GM15510 (cell line): ENCODE measurements around the gene FASTK.

Source experiments
- POLR2A ChIP-seq: IDR thresholded peaks from 3 replicates; pipeline ENCODE4 v1.6.1; 2011; ENCODE audit warnings: borderline replicate concordance; ENCODE audit not compliant: insufficient read length; ENCODE audit errors: extremely low read depth

The FASTK gene, protein sequence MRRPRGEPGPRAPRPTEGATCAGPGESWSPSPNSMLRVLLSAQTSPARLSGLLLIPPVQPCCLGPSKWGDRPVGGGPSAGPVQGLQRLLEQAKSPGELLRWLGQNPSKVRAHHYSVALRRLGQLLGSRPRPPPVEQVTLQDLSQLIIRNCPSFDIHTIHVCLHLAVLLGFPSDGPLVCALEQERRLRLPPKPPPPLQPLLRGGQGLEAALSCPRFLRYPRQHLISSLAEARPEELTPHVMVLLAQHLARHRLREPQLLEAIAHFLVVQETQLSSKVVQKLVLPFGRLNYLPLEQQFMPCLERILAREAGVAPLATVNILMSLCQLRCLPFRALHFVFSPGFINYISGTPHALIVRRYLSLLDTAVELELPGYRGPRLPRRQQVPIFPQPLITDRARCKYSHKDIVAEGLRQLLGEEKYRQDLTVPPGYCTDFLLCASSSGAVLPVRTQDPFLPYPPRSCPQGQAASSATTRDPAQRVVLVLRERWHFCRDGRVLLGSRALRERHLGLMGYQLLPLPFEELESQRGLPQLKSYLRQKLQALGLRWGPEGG

DNA sequence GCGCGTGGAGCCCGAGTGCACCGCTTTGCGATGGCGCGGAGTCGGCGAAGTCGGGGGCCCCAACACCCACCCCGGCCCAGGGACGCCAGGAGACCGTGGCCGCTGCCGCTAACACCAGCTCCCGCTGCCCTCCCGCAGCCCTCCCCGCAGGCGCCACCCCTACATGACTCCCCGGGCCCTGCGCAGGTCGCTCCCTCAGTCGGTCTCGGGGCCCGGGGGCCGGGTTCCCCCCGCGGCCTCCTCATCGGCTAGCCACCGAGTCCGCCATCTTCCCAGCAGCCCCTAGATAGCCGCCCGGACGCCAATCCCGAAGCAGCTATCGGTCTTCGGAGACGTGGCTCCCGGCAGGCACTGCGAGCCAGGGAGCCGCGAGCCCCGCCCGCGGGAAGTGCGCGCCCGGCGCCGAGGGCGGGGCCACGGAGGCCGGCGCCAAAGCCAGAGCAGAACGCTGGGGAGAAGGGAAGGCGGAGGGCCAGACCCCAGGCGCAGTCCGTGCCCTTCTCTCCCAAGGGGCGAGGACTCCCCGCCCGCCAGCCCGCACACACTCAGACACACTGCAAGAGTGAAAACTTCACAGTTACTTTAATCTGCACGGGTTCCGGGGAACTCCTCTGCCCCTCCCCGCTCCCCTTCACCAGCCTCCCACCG is at the start of gene FASTK:
TSS of gene FASTK (minus strand) at position 288 of the 648 bp plus-strand sequence. CDS start at position 245, 43 bp downstream.
- TF ChIP-seq POLR2A, result peak; percentile 83

DNA sequence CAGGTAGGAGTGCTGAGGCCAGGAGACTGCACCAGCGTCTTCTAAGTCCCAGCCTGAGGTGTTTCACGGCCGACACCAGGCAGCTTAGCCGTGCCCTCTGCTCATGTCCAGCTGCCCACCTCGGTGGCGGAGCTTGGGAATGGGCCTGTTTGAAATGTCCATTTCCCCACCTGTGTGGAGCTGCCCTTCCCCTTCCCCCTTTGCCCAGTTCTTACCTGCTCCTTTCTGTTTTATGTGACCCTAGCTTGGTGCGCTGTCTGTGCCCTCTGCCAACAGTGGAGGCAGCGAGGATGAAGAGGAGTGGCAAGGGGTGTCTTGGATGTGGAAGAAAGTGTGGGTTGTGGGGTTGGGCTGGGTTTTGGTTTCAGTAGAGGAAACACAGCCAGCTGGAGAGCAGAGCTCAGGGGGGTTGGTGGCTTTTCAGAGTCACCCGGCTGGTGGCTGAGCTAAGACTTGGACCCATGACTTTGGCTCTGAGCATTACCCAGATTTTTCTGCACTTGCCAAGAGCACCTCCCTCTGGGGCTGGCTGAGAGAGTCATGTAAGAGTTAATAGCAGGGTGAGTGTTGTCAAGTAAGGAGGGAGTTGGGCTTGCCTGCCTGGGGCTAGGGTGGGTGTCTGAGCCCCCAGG is 49.5 kb upstream of the FASTK start:
- TF ChIP-seq POLR2A, result no peak

DNA sequence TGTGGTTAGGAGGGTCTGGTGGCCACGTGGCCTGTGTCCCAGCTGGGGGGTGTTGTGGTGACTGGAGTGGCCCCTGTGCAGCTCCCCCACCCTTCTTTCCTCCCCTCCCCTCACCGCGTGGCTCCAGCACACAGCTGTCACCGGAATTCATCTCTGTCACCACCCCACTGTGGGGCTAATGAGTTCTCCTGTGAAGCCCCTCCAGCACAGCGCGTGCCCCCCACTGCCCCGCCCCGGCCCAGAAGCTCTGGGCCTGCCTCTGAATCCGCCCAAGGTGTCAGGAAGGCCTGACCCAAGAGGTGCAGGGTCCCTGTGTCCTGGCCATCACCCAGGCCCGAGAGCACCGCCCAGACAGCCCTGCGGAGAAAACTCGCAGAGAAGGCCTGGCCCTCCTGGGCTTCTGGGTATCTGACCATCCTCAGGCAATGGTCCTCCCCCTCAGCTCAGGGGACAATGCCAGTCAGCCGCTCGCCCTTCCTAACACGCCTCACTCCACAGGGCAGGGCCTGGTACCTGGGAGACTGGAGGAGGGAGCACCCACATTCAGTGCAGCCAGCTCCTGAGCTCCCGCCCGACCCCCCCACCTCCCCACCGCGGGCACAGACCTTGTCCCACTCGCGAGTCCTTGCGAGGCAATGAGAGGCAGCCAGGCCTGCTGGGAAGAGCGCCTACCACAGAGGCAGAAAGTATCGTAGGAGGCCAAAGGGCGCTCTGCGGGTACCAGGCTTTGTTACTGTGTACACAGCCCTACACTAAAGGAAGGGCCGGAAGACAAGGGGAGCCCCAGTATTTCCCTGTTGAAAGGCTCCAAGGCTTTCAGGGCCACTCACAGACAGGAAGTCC is 48.7 kb upstream of the FASTK start:
- TF ChIP-seq POLR2A, result no peak

GRCh38 chr7:151128716-151129115 is 48.1 kb upstream of the FASTK start:
- TF ChIP-seq POLR2A, result no peak

DNA sequence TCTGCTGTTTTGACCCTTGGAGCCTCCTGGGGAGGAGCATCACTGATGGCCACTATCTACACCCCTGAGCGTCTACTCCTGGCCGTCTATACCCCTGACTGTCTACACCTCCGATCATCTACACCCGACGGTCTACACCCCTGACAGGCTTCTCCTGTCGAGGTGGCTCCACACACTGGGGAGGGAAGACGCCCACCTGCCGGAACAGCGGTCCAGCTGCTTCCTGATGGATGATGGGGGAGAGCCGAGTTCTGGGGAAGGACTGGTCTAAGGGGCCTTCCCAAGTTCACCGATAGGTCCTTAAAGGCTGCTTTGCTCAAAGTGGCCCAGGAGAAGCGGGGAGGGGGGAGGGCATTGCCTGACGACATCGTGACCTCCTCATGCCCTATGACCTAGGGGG is 47.5 kb upstream of the FASTK start:
- TF ChIP-seq POLR2A, result no peak

DNA sequence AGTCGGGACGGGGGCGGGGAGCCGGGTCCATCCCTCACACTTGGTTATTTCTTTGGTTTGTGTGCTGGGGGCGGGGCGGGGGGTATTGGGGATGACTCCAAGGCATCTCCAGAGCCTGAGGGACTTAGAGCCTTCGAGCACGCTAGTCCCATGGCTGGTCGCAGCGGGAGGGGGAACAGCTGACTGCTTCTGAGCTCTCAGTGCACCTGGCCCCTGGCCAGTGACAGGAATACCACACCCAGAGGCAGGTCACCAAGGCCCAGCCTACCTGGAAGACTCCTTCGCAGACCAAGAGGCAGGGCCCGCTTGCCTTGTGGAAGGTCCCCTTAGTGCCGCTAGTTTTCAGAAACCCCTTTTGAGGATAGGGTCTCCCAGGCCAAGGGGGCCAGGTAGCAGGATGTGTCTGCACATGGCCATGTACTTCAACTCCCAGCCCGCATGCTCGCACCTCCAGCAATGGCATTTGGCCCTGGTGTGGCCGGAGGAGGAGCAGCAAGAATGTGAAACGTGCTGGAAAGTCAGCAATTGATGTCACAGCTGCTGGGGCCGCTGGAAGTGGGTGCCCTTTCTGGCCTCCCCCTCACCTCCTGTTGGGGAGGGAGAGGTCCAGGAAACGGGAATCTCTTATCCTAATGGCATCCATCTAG is 46.0 kb upstream of the FASTK start:
- no peak for TF ChIP-seq POLR2A

GRCh38 chr7:151125846-151126481 is 45.4 kb upstream of the FASTK start:
- no peak for TF ChIP-seq POLR2A

DNA sequence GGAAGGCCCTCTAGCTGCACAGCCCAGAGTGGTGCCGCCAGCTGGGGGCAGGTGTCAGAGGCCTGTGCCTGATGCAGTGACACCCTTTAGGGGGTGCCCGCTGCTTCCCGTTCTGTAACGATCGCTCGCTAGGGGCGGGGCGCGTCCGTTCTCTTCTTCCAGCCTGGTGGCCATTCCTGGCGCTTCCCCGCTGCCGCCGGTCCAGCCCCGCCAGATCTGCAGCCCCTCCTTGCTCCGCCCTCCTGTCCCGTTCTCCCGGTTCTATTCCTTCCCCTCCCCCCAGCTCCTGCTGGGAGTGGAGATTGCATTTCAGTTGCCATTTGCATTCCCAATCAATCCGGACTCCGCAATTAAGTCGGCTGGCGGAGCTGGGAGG is 44.8 kb upstream of the FASTK start:
- TF ChIP-seq POLR2A, result no peak

- no peak for TF ChIP-seq POLR2A
Measured at GRCh38 chr7:151124899-151125399, 44.3 kb upstream of the FASTK start.

GRCh38 chr7:151124481-151124880 is 43.9 kb upstream of the FASTK start:
- TF ChIP-seq POLR2A, result no peak

- TF ChIP-seq POLR2A, result no peak
Measured at GRCh38 chr7:151123822-151124464, 43.3 kb upstream of the FASTK start.

DNA sequence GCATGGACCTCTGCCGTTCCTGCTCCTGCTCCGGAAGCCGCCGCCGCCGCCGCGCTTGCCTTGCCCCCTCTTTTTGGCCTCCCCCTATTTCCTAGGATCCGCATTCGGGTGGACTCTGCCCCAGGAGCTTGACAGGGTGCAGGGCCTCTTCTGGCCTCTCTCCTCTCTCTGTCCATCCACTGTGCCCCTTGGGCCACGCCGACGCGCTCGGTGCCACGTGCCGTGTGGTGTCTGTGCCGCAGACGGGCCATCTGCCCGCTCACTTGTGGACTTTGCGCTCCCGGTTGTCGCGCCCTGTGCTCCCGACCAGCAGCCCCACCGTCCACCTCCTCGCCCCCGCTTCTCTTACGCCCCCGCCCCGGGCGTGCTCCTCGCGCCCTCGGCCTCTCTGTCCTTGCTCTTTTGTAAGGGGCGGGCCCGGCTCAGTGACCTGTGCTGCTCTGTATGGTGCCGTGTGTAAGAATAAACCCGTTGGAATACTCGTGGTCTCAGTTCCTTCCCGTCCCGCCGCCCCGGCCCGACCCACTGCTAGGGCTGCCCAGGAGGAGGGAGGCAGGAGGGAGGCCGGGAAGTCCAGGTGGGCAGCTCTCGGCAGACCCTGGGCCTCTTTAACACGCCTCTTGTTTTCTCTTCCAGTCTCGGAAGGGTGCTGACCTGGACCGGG is 42.7 kb upstream of the FASTK start:
- no peak for TF ChIP-seq POLR2A
